ENCODE measurements around the gene RIPK1. TPM values are rescaled to one million over a fixed set of nuclear protein-coding genes. Genes with fewer than 3 reads are reported as not detected.

The RIPK1 gene
- total and polyA plus RNA-seq, 9 of the 15 experiments (the other 6 are each of a cell fraction or from before 2014, with no cell fraction given): 3.8 to 24.9 (median 17.7) TPM

DNA sequence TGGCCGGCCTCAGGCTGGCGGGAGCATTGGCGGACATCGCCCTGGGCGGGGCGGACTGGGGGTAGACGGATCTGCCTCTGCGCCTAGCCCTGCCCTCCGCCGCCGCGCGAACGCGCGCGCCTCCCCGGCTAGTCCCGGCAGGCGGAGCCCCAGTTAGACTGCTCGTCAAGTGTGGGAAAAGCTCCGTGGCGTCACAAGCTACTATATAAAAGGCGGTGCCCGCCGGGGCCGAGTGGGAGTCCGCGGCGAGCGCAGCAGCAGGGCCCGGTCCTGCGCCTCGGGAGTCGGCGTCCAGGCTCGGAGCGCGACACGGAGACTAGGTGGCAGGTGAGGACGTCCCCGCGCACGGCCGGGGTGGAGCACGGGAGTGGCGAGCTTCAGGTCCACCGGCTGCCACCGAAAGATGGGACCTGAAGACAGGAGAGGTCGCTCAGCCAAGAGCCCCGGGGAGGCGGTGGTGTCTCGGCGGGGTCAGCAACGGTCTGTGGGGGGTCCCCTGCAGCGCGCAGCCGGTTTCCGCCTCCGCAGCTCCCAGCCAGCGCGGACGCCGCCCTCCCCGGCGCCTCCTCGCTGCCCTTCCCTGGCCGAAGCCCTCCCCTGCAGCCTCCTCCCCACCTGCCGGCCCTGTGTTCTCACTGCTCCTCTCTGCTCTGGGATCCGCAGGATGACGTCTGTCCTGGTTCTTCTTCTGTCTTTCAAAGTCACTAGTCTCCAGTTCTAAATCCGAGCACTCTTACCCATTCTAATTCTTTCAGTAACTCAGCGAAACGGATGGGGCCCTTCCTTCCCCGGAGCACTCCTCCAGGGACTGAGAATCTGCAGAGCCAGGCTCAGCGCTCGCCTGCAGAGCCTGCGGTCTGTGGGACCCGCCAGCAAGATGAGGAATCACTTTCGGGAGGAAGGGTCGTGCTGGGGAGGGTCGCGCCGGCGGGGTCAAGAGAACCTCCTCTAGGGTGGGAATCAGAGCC lies 4.3 kb upstream of the RIPK1 start (continued):
- peak; percentile 91 for TF ChIP-seq POLR2B (IDR thresholded peaks at IDR 0.05; ENCODE audit: low read depth, partially characterized antibody)
- no peak for TF ChIP-seq PHF20 (IDR thresholded peaks at IDR 0.05; ENCODE audit: partially characterized antibody)
- no peak for TF ChIP-seq HSF4 (CRISPR knock-in tag; IDR thresholded peaks at IDR 0.05; ENCODE audit: borderline replicate concordance)
- 0 out of 2 replicates have a peak, but pooled peaks have one; percentile 13 for TF ChIP-seq HDAC6 (IDR thresholded peaks at IDR 0.05; ENCODE audit: low read depth, low read length)
- peak; percentile 65 for TF ChIP-seq TOE1 (IDR thresholded peaks at IDR 0.05; ENCODE audit: borderline replicate concordance)
- peak; percentile 80; the same call in 1 of the 2 replicates for TF ChIP-seq TOE1 (CRISPR knock-in tag; IDR thresholded peaks at IDR 0.05; ENCODE audit: borderline replicate concordance, low read depth)
- TF ChIP-seq TEAD2 (tag; IDR thresholded peaks at IDR 0.05): no peak
- TF ChIP-seq DACH1 (IDR thresholded peaks at IDR 0.05; ENCODE audit: partially characterized antibody): no peak
- TF ChIP-seq, protein P1, sequence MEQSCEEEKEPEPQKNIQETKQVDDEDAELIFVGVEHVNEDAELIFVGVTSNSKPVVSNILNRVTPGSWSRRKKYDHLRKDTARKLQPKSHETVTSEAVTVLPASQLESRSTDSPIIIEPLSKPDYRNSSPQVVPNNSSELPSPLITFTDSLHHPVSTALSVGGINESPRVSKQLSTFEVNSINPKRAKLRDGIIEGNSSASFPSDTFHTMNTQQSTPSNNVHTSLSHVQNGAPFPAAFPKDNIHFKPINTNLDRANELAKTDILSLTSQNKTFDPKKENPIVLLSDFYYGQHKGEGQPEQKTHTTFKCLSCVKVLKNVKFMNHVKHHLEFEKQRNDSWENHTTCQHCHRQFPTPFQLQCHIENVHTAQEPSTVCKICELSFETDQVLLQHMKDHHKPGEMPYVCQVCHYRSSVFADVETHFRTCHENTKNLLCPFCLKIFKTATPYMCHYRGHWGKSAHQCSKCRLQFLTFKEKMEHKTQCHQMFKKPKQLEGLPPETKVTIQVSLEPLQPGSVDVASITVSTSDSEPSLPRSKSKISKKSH (CRISPR knock-in tag; IDR thresholded peaks at IDR 0.05): no peak
- TF ChIP-seq ATF4 (CRISPR knock-in tag; IDR thresholded peaks at IDR 0.05): no peak
- TF ChIP-seq KAT7 (CRISPR knock-in tag; IDR thresholded peaks at IDR 0.05; ENCODE audit: borderline replicate concordance): peak; percentile 96
- no peak for TF ChIP-seq FOS (IDR thresholded peaks at IDR 0.05; ENCODE audit: extremely low read depth, insufficient read length)
- no peak for TF ChIP-seq ZNF507 (tag; conservative IDR thresholded peaks at IDR 0.05)
- peak; percentile 49; the same call in 1 of the 2 replicates for TF ChIP-seq CBFB (CRISPR knock-in tag; IDR thresholded peaks at IDR 0.05)
- no peak; the same call in 1 of the 2 replicates for TF ChIP-seq ETV5 (CRISPR knock-in tag; IDR thresholded peaks at IDR 0.05; ENCODE audit: low read depth)
- TF ChIP-seq, protein P2, sequence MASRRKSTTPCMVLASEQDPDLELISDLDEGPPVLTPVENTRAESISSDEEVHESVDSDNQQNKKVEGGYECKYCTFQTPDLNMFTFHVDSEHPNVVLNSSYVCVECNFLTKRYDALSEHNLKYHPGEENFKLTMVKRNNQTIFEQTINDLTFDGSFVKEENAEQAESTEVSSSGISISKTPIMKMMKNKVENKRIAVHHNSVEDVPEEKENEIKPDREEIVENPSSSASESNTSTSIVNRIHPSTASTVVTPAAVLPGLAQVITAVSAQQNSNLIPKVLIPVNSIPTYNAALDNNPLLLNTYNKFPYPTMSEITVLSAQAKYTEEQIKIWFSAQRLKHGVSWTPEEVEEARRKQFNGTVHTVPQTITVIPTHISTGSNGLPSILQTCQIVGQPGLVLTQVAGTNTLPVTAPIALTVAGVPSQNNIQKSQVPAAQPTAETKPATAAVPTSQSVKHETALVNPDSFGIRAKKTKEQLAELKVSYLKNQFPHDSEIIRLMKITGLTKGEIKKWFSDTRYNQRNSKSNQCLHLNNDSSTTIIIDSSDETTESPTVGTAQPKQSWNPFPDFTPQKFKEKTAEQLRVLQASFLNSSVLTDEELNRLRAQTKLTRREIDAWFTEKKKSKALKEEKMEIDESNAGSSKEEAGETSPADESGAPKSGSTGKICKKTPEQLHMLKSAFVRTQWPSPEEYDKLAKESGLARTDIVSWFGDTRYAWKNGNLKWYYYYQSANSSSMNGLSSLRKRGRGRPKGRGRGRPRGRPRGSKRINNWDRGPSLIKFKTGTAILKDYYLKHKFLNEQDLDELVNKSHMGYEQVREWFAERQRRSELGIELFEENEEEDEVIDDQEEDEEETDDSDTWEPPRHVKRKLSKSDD (conservative IDR thresholded peaks at IDR 0.05; ENCODE audit: low read length): no peak
- peak; percentile 81; the same call in 1 of the 2 replicates for TF ChIP-seq CBX1 (IDR thresholded peaks at IDR 0.05; ENCODE audit: low read depth)
- TF ChIP-seq CTCF (IDR thresholded peaks at IDR 0.05 in 2 of 3, conservative IDR thresholded peaks at IDR 0.05 in 1 of 3; ENCODE audit: insufficient read depth in 2 of 3, low read depth in 1 of 3, low read length in 3 of 3): peak; percentile 7 to 27 (median 10); a peak in 3 of 6 replicates
- no peak for TF ChIP-seq ZNF436 (CRISPR knock-in tag; IDR thresholded peaks at IDR 0.05)
- no peak for TF ChIP-seq POU5F1 (IDR thresholded peaks at IDR 0.05; ENCODE audit: borderline replicate concordance, low read depth, low read length, partially characterized antibody)
